ENCODE measurements around the gene HOXA10. TPM values are rescaled to one million over a fixed set of nuclear protein-coding genes. Genes with fewer than 3 reads are reported as not detected.

The HOXA10 gene
- total and polyA plus RNA-seq, 4 donors, result 0.03 to 0.70 (median 0.13) TPM

DNA sequence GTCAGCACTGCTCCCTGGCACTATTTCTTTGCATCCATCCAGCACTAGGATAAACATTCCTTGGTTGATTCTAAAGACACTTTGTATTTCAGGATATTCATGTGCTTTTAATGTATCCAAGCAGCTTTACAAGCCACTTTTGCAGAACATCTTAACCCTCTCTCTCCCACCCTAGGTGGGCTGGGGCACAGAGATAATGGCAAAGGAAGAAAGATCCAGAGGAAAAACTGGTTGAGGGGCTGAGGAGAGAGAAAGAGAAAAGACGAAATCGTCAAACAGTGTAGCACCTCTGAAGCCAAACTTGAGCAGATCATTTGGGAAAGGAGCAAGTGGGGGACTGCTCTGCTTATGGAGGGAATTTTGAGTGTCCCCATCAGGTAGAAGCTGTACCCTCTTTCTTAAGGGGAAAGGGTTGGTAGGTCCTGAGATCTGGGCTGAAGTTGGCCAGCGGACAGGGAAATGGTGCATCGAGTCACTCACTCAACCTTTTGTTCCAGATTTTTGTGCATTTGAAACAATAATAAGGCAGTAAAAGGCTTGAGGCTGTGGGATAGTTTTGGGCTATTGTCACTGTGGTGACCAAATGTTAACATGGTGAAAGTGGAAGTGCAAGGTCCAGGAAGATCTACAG lies 30.0 kb upstream of the HOXA10 start (continued):
- TF ChIP-seq, protein P1, sequence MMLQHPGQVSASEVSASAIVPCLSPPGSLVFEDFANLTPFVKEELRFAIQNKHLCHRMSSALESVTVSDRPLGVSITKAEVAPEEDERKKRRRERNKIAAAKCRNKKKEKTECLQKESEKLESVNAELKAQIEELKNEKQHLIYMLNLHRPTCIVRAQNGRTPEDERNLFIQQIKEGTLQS (IDR thresholded peaks at IDR 0.05), result no peak
- no peak for TF ChIP-seq YY1 (IDR thresholded peaks at IDR 0.05)

DNA sequence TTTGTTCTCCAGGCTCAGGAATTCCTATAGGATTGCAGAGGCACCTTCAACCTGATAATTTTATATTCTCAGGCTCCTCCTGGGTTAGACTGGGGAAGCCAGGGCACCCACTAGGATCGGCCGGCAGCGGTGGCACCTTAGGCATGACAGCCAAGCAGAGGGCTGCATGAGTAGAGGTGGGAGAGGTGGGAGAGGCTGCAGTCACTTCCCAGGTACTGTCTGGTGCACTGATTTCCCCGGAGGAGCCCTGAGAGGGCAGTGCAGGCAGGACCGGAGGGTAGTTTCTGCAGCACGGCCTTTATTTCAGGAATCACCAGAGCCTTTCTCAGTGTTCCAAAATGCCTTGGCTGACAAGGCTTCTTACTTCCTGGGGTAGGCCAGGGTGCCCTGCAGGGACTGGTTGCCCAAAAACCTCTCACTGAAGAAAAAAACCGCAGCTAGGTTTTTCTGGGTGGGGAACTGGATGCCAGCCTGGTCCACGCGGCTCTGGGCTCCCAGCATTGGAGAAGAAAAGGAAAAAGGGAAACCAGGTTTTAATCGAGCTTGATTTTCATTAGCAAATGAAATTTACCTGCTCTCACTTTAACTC lies 29.3 kb upstream of the HOXA10 start:
- Histone ChIP-seq H3K36me3 (ENCODE audit: control insufficient read depth in 4 of 4, insufficient read depth in 3 of 4, low read depth in 1 of 4, low read length in 3 of 4) (no peaks in the 10 kb centered on the region), H3K27ac (ENCODE audit: low read depth in 1 of 2, low read length in 2 of 2) (no peak overlapping the region), H3K4me1 (ENCODE audit: control insufficient read depth in 4 of 4, insufficient read depth in 4 of 4, low read length in 3 of 4) (peaks cover 17 to 34% (median 29%) of the 10 kb centered on the region in 4 donors), H3K27me3 (ENCODE audit: control insufficient read depth in 4 of 4, insufficient read depth in 4 of 4, low read length in 3 of 4) (peaks cover 5 to 52% (median 24%) of the 10 kb centered on the region in 4 donors), H3K9me3 (ENCODE audit: control insufficient read depth in 4 of 4, low read length in 3 of 4) (peaks cover 0 to 9% (median 0%) of the 10 kb centered on the region in 4 donors), H3K4me3 (ENCODE audit: low read depth in 1 of 3, low read length in 3 of 3) (no peak overlapping the region), H3K9ac (ENCODE audit: low read depth in 1 of 2, low read length in 2 of 2) (no peak overlapping the region)
- peak; percentile 26 for DNase-seq (ENCODE audit: low spot score)
- TF ChIP-seq, protein P2, sequence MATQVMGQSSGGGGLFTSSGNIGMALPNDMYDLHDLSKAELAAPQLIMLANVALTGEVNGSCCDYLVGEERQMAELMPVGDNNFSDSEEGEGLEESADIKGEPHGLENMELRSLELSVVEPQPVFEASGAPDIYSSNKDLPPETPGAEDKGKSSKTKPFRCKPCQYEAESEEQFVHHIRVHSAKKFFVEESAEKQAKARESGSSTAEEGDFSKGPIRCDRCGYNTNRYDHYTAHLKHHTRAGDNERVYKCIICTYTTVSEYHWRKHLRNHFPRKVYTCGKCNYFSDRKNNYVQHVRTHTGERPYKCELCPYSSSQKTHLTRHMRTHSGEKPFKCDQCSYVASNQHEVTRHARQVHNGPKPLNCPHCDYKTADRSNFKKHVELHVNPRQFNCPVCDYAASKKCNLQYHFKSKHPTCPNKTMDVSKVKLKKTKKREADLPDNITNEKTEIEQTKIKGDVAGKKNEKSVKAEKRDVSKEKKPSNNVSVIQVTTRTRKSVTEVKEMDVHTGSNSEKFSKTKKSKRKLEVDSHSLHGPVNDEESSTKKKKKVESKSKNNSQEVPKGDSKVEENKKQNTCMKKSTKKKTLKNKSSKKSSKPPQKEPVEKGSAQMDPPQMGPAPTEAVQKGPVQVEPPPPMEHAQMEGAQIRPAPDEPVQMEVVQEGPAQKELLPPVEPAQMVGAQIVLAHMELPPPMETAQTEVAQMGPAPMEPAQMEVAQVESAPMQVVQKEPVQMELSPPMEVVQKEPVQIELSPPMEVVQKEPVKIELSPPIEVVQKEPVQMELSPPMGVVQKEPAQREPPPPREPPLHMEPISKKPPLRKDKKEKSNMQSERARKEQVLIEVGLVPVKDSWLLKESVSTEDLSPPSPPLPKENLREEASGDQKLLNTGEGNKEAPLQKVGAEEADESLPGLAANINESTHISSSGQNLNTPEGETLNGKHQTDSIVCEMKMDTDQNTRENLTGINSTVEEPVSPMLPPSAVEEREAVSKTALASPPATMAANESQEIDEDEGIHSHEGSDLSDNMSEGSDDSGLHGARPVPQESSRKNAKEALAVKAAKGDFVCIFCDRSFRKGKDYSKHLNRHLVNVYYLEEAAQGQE (IDR thresholded peaks at IDR 0.05), result no peak
- TF ChIP-seq SP1 (IDR thresholded peaks at IDR 0.05), result no peak
- no peak for TF ChIP-seq TAF1 (conservative IDR thresholded peaks at IDR 0.05)
- TF ChIP-seq FOXA2 (IDR thresholded peaks at IDR 0.05), result no peak
- TF ChIP-seq GABPA (IDR thresholded peaks at IDR 0.05 in 1 of 2, conservative IDR thresholded peaks at IDR 0.05 in 1 of 2), result no peak
- TF ChIP-seq, protein P3, sequence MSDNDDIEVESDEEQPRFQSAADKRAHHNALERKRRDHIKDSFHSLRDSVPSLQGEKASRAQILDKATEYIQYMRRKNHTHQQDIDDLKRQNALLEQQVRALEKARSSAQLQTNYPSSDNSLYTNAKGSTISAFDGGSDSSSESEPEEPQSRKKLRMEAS (IDR thresholded peaks at IDR 0.05), result no peak
- WGBS, result 17% methylated on average over 10 of the region's 10 CpGs

DNA sequence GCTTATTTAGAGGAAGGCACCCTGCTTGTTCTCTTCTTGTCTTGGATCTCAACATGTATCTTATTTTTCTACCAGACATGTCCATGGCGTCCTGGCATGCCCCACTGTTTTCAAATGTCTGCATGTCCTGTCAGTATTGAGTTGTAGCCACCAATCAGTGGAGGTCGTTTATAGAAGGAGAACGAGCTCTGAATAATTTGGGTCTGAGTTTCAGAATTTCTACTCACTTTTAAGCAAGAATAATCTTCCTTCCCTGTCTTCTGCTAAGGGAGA lies 28.7 kb upstream of the HOXA10 start:
- no peak for DNase-seq (ENCODE audit: low spot score)
- H3K9me3 ChIP-seq (ENCODE audit: control insufficient read depth in 4 of 4, low read length in 3 of 4), result peaks cover 0 to 9% (median 0%) of the 10 kb centered on the region in 4 donors
- H3K9ac ChIP-seq (ENCODE audit: low read depth in 1 of 2, low read length in 2 of 2), result no peak overlapping the region
- TF ChIP-seq FOXA1 (IDR thresholded peaks at IDR 0.05) (no peak), TAF1 (conservative IDR thresholded peaks at IDR 0.05) (no peak), NR2F2 (IDR thresholded peaks at IDR 0.05) (no peak), HNF4A (conservative IDR thresholded peaks at IDR 0.05) (no peak), EGR1 (IDR thresholded peaks at IDR 0.05; ENCODE audit: low read depth in 2 of 2) (no peak), GABPA (IDR thresholded peaks at IDR 0.05 in 1 of 2, conservative IDR thresholded peaks at IDR 0.05 in 1 of 2) (no peak), JUND (IDR thresholded peaks at IDR 0.05) (no peak)
- TF ChIP-seq, protein P4, sequence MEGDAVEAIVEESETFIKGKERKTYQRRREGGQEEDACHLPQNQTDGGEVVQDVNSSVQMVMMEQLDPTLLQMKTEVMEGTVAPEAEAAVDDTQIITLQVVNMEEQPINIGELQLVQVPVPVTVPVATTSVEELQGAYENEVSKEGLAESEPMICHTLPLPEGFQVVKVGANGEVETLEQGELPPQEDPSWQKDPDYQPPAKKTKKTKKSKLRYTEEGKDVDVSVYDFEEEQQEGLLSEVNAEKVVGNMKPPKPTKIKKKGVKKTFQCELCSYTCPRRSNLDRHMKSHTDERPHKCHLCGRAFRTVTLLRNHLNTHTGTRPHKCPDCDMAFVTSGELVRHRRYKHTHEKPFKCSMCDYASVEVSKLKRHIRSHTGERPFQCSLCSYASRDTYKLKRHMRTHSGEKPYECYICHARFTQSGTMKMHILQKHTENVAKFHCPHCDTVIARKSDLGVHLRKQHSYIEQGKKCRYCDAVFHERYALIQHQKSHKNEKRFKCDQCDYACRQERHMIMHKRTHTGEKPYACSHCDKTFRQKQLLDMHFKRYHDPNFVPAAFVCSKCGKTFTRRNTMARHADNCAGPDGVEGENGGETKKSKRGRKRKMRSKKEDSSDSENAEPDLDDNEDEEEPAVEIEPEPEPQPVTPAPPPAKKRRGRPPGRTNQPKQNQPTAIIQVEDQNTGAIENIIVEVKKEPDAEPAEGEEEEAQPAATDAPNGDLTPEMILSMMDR (IDR thresholded peaks at IDR 0.05; ENCODE audit: low read depth, low read length, missing input control), result no peak
- TF ChIP-seq, protein P2 (IDR thresholded peaks at IDR 0.05), result no peak
- TF ChIP-seq, protein P5, sequence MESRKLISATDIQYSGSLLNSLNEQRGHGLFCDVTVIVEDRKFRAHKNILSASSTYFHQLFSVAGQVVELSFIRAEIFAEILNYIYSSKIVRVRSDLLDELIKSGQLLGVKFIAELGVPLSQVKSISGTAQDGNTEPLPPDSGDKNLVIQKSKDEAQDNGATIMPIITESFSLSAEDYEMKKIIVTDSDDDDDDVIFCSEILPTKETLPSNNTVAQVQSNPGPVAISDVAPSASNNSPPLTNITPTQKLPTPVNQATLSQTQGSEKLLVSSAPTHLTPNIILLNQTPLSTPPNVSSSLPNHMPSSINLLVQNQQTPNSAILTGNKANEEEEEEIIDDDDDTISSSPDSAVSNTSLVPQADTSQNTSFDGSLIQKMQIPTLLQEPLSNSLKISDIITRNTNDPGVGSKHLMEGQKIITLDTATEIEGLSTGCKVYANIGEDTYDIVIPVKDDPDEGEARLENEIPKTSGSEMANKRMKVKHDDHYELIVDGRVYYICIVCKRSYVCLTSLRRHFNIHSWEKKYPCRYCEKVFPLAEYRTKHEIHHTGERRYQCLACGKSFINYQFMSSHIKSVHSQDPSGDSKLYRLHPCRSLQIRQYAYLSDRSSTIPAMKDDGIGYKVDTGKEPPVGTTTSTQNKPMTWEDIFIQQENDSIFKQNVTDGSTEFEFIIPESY (IDR thresholded peaks at IDR 0.05), result no peak
- no peak overlapping the region for H3K27ac ChIP-seq (ENCODE audit: low read depth in 1 of 2, low read length in 2 of 2)
- 11% methylated on average over 3 of the region's 3 CpGs for WGBS
- peaks cover 17 to 34% (median 29%) of the 10 kb centered on the region in 4 donors for H3K4me1 ChIP-seq (ENCODE audit: control insufficient read depth in 4 of 4, insufficient read depth in 4 of 4, low read length in 3 of 4)
- no peak overlapping the region for H3K4me3 ChIP-seq (ENCODE audit: low read depth in 1 of 3, low read length in 3 of 3)
- peaks cover 5 to 52% (median 28%) of the 10 kb centered on the region in 4 donors for H3K27me3 ChIP-seq (ENCODE audit: control insufficient read depth in 4 of 4, insufficient read depth in 4 of 4, low read length in 3 of 4)
- no peaks in the 10 kb centered on the region for H3K36me3 ChIP-seq (ENCODE audit: control insufficient read depth in 4 of 4, insufficient read depth in 3 of 4, low read depth in 1 of 4, low read length in 3 of 4)
